Measurements from ENCODE around the gene CEMIP. TPM values are rescaled to one million over a fixed set of nuclear protein-coding genes. Genes with fewer than 3 reads are reported as not detected.

Gene CEMIP
- total RNA-seq, 1 experiment from 2014 or later: 3.5 TPM

DNA sequence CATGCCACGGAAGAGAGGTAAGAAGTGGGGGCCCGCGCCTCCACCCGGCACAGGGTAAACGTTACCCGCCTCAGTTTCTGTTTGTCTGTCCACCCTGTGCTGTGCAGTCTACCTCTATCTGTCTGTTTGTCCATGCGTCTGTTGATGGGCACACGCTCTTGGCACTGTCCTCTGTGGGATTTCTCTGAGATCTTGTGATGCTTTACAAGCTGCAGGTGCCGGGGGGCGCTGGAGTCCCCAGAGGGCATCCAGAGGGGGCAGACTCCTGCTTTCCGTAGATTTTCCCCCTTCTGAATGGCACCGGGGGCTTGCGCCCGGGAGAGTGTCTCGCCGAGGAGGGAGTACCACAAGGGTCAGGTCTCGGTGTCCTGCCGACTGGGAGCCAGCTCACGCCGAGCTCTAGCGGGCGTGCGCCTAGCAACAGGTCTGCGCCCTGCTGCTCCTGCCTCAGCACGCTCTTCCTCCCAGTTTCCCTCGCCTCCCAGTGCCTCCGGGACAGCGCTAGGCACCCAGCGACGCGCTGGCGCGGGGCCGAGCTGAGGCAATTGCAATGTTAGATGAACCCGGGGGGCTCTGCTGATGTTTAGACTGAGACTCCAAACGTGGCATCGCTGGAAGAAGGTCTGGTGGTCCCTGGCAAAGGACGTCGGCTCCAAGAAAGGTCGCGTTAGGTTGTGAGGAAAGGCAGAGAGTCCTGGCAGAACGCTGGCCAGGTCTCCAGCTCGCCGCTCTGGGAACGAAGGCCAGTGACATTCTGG is 667 bp downstream of the CEMIP start:
- Histone ChIP-seq H3K79me2 (ENCODE audit: insufficient read depth, low read length) (no peaks in the 10 kb centered on the region), H3K9me2 (ENCODE audit: insufficient read depth) (no peaks in the 10 kb centered on the region), H3K27ac (ENCODE audit: low read depth, low read length) (peak overlapping the region; percentile 47; the same call in 1 of the 2 replicates), H3K9ac (ENCODE audit: low read length) (peak overlapping the region; percentile 40; the same call in 1 of the 2 replicates), H3K36me3 (ENCODE audit: control insufficient read depth in 1 of 2, insufficient read depth in 2 of 2, low read length in 2 of 2) (no peaks in the 10 kb centered on the region), H3K4me1 (ENCODE audit: control insufficient read depth in 1 of 2, insufficient read depth in 2 of 2, low read length in 2 of 2) (peaks cover 4 to 19% of the 10 kb centered on the region in 2 experiments; a peak in 2 of 4 replicates), H2AFZ (ENCODE audit: low read depth, low read length, poor library complexity, severe bottlenecking) (peak overlapping the region; percentile 64), H3K27me3 (ENCODE audit: insufficient read depth, low read length) (no peaks in the 10 kb centered on the region), H3K4me2 (ENCODE audit: low read length) (peak overlapping the region; percentile 80), H4K20me1 (ENCODE audit: insufficient read depth) (no peaks in the 10 kb centered on the region), H3K9me3 (ENCODE audit: control insufficient read depth in 1 of 2, insufficient read depth in 1 of 2, low read depth in 1 of 2, low read length in 2 of 2) (no peaks in the 10 kb centered on the region), H3K4me3 (replicated peaks in 1 of 2; ENCODE audit: low read depth in 1 of 2, low read length in 2 of 2) (peak overlapping the region; percentile 50 to 62)
- CTCF ChIA-PET: interaction anchor here (0.6 to 6.0 kb wide), 10 partner anchors 10 to 486 kb away, joined by 3 to 136 read pairs (median 3); no protein-coding TSS in a partner anchor
- POLR2A ChIA-PET: interaction anchor here (1.6 kb wide), 1 partner anchor 212 kb away, joined by 3 read pairs; no protein-coding TSS in a partner anchor
- intact Hi-C loops (cut with micrococcal nuclease): loop anchor here (1.0 to 10.0 kb wide), 5 partner anchors 120 to 535 kb away; no protein-coding TSS in a partner anchor
- TF ChIP-seq, protein P1, sequence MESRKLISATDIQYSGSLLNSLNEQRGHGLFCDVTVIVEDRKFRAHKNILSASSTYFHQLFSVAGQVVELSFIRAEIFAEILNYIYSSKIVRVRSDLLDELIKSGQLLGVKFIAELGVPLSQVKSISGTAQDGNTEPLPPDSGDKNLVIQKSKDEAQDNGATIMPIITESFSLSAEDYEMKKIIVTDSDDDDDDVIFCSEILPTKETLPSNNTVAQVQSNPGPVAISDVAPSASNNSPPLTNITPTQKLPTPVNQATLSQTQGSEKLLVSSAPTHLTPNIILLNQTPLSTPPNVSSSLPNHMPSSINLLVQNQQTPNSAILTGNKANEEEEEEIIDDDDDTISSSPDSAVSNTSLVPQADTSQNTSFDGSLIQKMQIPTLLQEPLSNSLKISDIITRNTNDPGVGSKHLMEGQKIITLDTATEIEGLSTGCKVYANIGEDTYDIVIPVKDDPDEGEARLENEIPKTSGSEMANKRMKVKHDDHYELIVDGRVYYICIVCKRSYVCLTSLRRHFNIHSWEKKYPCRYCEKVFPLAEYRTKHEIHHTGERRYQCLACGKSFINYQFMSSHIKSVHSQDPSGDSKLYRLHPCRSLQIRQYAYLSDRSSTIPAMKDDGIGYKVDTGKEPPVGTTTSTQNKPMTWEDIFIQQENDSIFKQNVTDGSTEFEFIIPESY (IDR thresholded peaks at IDR 0.05; ENCODE audit: extremely low read depth, insufficient replicate concordance, low read length): no peak
- peak in 1 of 3 experiments; percentile 12; a peak in 1 of 6 replicates for TF ChIP-seq CTCF (IDR thresholded peaks at IDR 0.05 in 2 of 3, conservative IDR thresholded peaks at IDR 0.05 in 1 of 3; ENCODE audit: borderline replicate concordance in 1 of 3, insufficient read depth in 1 of 3, low read depth in 2 of 3, low read length in 2 of 3)
- DNase-seq (ENCODE audit: low read depth, low spot score): no peak
- RAD21 ChIA-PET (ENCODE audit: low non-redundant PET in 1 of 2, low total read pairs in 2 of 2, uncharacterized antibody in 2 of 2, unreplicated experiment in 2 of 2): interaction anchor here (0.7 to 1.3 kb wide), 8 partner anchors 62 to 320 kb away, joined by 3 to 7 read pairs (median 3); no protein-coding TSS in a partner anchor
- no peak for ATAC-seq
- no TSS peak for BruUV-seq (replicated peaks)

Measured in HCT116 (cell line).